Gastroesophageal sphincter (tissue), 4 donors: ENCODE results near the gene LRRC25. TPM values are rescaled to one million over a fixed set of nuclear protein-coding genes. Genes with fewer than 3 reads are reported as not detected.
A peak's percentile ranks its signal among the peaks of the same experiment; 100 is the strongest.

Experiments used
- ATAC-seq: fragments of 150-250 bp; one replicate; pipeline ENCODE4 v1.9.1; 2016; ENCODE audit warnings: mild to moderate bottlenecking, moderate library complexity
- H3K27ac ChIP-seq, 4 donors: fragments of 200-600 bp; sonication (generic) in 3 of 4; 1 replicate in 3 of 4; 2 replicates in 1 of 4; pipeline ENCODE4 v1.5.1; 2016 to 2019
- H3K27me3 ChIP-seq: fragments of 200-600 bp; sonication (generic); one replicate; pipeline ENCODE4 v1.5.1; 2019
- H3K36me3 ChIP-seq, 2 donors: fragments of 200-600 bp; sonication (generic); one replicate each; pipeline ENCODE4 v1.5.1; 2019; ENCODE audit warnings: control low read depth in 1 of 2
- H3K4me1 ChIP-seq, 3 donors: fragments of 200-600 bp; sonication (generic); 1 replicate in 2 of 3; 2 replicates in 1 of 3; pipeline ENCODE4 v1.5.1; 2016 to 2019; ENCODE audit warnings: control low read depth in 2 of 3
- H3K4me3 ChIP-seq, 2 donors: fragments of 200-600 bp; sonication (generic); one replicate each; pipeline ENCODE4 v1.5.1; 2019; ENCODE audit warnings: mild to moderate bottlenecking in 1 of 2, moderate library complexity in 1 of 2
- H3K9me3 ChIP-seq, 3 donors: fragments of 200-600 bp; sonication (generic); one replicate each; pipeline ENCODE4 v1.5.1; 2017 to 2019; ENCODE audit warnings: control low read depth in 2 of 3
- EP300 ChIP-seq: sonication (generic); formaldehyde crosslinking; IDR thresholded peaks from one replicate; pipeline ENCODE4 v1.6.1; 2017; ENCODE audit warnings: antibody characterized with exemption, mild to moderate bottlenecking
- POLR2A ChIP-seq, 2 donors: fragments of 450-650 bp; IDR thresholded peaks; one replicate each; pipeline ENCODE4 v1.6.1; 2017; ENCODE audit warnings: antibody characterized with exemption in 2 of 2, mild to moderate bottlenecking in 2 of 2, moderate library complexity in 1 of 2
- POLR2AphosphoS5 ChIP-seq: sonication (generic); formaldehyde crosslinking; IDR thresholded peaks from one replicate; pipeline ENCODE4 v1.6.1; 2017; ENCODE audit warnings: antibody characterized with exemption
- WGBS, 2 donors: methylation state at CpG; one replicate each; pipeline ENCODE4 v1.1.5; 2018; ENCODE audit warnings: low coverage in 1 of 2; 5-methylcytosine and 5-hydroxymethylcytosine counted together
- total RNA-seq, 4 donors: library from RNA; depleted of rRNA; stranded (reverse); fragments of >200 nt; gene quantifications; one replicate each; pipeline ENCODE4 v1.1.0, GENCODE V29; 2016
- TF ChIP-seq, protein P1 (sequence below), 4 experiments: fragments of 200-600 bp in 2 of 4; fragments of 450-650 bp in 2 of 4; sonication (generic) in 1 of 4; IDR thresholded peaks; one replicate each; pipeline ENCODE4 v1.5.1; 2017 to 2019; ENCODE audit warnings: antibody characterized with exemption in 4 of 4, mild to moderate bottlenecking in 2 of 4, moderate library complexity in 2 of 4

LRRC25 gene
- total RNA-seq, 4 donors from 2014 or later = 1.9 to 19.0 (median 4.8) TPM

DNA sequence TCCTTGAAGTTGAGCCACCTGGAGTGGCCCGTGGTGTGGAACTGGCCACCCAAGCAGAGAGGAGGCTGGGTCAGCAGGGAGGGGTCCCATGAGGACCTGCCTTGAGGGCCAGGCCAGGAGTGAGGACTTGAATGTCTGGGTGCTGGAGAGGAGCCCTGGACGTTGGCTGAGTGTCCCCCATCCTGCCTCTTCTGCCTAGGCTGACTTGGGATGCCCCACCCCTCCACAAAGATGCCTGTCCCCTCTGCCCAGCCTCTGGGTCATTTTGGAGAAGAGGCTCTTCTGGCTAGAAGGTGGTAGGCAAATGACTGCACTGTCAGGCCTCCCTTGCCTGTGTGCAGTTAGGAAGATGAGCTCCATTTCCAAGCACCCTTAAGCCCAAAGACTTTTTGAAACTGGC is 23.5 kb upstream of the LRRC25 start:
- Histone ChIP-seq H3K27me3 (no peaks in the 10 kb centered on the region), H3K27ac (peak overlapping the region in 3 of 4 donors; percentile 87 to 93 (median 92)), H3K4me1 (peaks cover 0 to 96% (median 63%) of the 10 kb centered on the region in 3 donors), H3K4me3 (peak overlapping the region in 1 of 2 donors; percentile 82), H3K9me3 (no peaks in the 10 kb centered on the region), H3K36me3 (no peaks in the 10 kb centered on the region)
- 57% methylated on average over 1 of the region's 2 CpGs; no CpG with 5 or more reads in 1 of the 2 donors for WGBS, 2 donors
- ATAC-seq = no peak
- TF ChIP-seq POLR2AphosphoS5 (no peak), POLR2A (IDR thresholded peaks at IDR 0.05) (no peak), EP300 (no peak)
- TF ChIP-seq, protein P1, sequence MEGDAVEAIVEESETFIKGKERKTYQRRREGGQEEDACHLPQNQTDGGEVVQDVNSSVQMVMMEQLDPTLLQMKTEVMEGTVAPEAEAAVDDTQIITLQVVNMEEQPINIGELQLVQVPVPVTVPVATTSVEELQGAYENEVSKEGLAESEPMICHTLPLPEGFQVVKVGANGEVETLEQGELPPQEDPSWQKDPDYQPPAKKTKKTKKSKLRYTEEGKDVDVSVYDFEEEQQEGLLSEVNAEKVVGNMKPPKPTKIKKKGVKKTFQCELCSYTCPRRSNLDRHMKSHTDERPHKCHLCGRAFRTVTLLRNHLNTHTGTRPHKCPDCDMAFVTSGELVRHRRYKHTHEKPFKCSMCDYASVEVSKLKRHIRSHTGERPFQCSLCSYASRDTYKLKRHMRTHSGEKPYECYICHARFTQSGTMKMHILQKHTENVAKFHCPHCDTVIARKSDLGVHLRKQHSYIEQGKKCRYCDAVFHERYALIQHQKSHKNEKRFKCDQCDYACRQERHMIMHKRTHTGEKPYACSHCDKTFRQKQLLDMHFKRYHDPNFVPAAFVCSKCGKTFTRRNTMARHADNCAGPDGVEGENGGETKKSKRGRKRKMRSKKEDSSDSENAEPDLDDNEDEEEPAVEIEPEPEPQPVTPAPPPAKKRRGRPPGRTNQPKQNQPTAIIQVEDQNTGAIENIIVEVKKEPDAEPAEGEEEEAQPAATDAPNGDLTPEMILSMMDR (IDR thresholded peaks at IDR 0.05) = no peak

DNA sequence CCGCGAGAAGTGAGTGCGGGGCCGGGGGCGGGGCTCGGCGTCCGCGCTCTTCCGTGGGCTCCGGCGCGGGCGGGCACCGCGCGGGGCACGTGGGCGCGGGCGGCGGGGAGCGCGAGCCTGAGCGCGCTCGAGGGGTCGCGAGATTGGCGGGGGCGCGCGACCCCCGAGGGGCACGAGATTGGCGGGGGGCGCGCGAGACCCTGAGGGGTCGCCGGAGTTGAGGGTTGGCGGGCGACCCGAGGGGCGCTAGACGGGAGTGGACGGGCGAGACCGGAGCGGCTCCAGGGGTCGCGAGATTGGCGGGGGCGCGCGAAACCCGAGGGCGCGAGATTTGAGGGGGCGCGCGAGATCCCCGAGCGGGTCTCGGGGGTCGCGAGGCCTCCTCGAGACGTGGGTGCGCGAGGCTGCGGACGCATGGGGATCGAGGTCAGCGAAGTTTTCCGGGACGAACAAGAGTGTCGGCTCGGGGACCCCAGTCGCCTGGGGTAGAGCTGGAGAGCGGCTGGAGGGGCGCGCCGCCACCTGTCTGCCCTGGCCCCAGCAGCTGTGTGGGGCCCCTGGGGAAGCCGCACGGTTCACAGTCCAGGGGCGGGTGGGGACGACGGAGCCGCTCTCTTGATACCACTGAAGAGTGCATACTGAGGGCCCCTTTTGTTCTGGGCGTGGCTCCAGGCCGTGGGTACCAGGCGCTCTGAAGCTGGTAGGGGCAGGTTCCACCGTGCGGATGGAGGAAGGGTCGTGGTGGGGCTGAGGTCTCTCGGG is 22.5 kb upstream of the LRRC25 start:
- ATAC-seq = no peak
- Histone ChIP-seq H3K9me3 (no peaks in the 10 kb centered on the region), H3K36me3 (no peaks in the 10 kb centered on the region), H3K27me3 (no peaks in the 10 kb centered on the region), H3K4me3 (peak overlapping the region; percentile 43 to 82), H3K27ac (peak overlapping the region; percentile 17 to 93 (median 90)), H3K4me1 (peaks cover 0 to 96% (median 62%) of the 10 kb centered on the region in 3 donors)
- TF ChIP-seq POLR2AphosphoS5 (no peak), EP300 (no peak), POLR2A (IDR thresholded peaks at IDR 0.05) (no peak)
- TF ChIP-seq, protein P1 (IDR thresholded peaks at IDR 0.05) = no peak
- WGBS, 2 donors = no CpG with 5 or more reads among the region's 97 CpGs

- H3K4me1 ChIP-seq = peaks cover 0 to 96% (median 64%) of the 10 kb centered on the region in 3 donors
- TF ChIP-seq POLR2A (IDR thresholded peaks at IDR 0.05) (peak; percentile 26 to 52), POLR2AphosphoS5 (no peak), EP300 (no peak)
- TF ChIP-seq, protein P1 (IDR thresholded peaks at IDR 0.05) = peak in 3 of 4 experiments; percentile 51 to 80 (median 70)
These were observed 21.8 kb upstream of the LRRC25 start, which contains the start of gene SSBP4 for GRCh38 chr19:18419195-18419698. TSS of gene SSBP4 (plus strand) at chr19:18419398. CDS start at chr19:18419649, 251 bp downstream.

GRCh38 chr19:18418483-18419194 is 21.2 kb upstream of the LRRC25 start:
- peaks cover 0 to 91% (median 64%) of the 10 kb centered on the region in 3 donors for H3K4me1 ChIP-seq
- ATAC-seq = peak; percentile 6

More at GRCh38 chr19:18419195-18419698, 21.8 kb upstream of the LRRC25 start, which contains the start of gene SSBP4:
- Histone ChIP-seq H3K27me3 (no peaks in the 10 kb centered on the region), H3K27ac (peak within 1 kb of the TSS; percentile 76 to 93 (median 90)), H3K4me3 (peak within 1 kb of the TSS; percentile 43 to 82), H3K36me3 (no peaks in the 10 kb centered on the region), H3K9me3 (no peaks in the 10 kb centered on the region)
- no CpG with 5 or more reads among the region's 80 CpGs for whole genome bisulfite sequencing, 2 donors
- ATAC-seq = peak; percentile 35

More at GRCh38 chr19:18418483-18419194, 21.2 kb upstream of the LRRC25 start:
- Histone ChIP-seq H3K36me3 (no peaks in the 10 kb centered on the region), H3K9me3 (no peaks in the 10 kb centered on the region), H3K27me3 (no peaks in the 10 kb centered on the region), H3K27ac (peak overlapping the region; percentile 76 to 93 (median 90)), H3K4me3 (peak overlapping the region; percentile 43 to 82)
- TF ChIP-seq POLR2AphosphoS5 (no peak), POLR2A (IDR thresholded peaks at IDR 0.05) (no peak), EP300 (no peak)
- TF ChIP-seq, protein P1 (IDR thresholded peaks at IDR 0.05) = no peak
- WGBS, 2 donors = 27 to 60% methylated on average over 1 to 6 of the region's 39 CpGs
